Kidney (tissue), 14 donors: ENCODE data around the gene HOXC4. TPM values are rescaled to one million over a fixed set of nuclear protein-coding genes. Genes with fewer than 3 reads are reported as not detected.
"Not testable (repeated sequence)": the region's sequence is repeated elsewhere in the genome, so short reads cannot be mapped to it uniquely, and the experiment has no call there.

ENCODE experiments used
- DNase-seq, 5 donors: peaks; one replicate each; pipeline ENCODE4 v3.0.0-alpha.2; 2013 to 2020
- FAIRE-seq: peaks from 2 replicates; lab custom pipeline; 2012; peaks lifted over from hg19 to GRCh38; lab: Jason Lieb, UNC
- H3K27ac ChIP-seq, 2 donors: one replicate each; pipeline ENCODE4 v1.7.0; 2013; ENCODE audit warnings: low read depth in 2 of 2, low read length in 2 of 2, inconsistent platforms in 1 of 2
- H3K27me3 ChIP-seq: one replicate; pipeline ENCODE4 v1.7.1; 2013; ENCODE audit warnings: low read length, inconsistent platforms; ENCODE audit not compliant: control insufficient read depth, insufficient read depth
- H3K36me3 ChIP-seq, 3 donors: one replicate each; pipeline versions ENCODE4 v1.7.0 to v1.7.1; 2013; ENCODE audit warnings: low read length in 3 of 3, control low read depth in 1 of 3, inconsistent platforms in 1 of 3; ENCODE audit not compliant: insufficient read depth in 3 of 3, control insufficient read depth in 2 of 3
- H3K4me1 ChIP-seq, 3 donors: one replicate each; pipeline versions ENCODE4 v1.7.0 to v1.7.1; 2013; ENCODE audit warnings: low read length in 3 of 3, inconsistent platforms in 1 of 3, low read depth in 1 of 3; ENCODE audit not compliant: control insufficient read depth in 2 of 3, insufficient read depth in 2 of 3
- H3K4me3 ChIP-seq, 3 donors: one replicate each; pipeline versions ENCODE4 v1.7.0 to v1.8.1; 2013; ENCODE audit warnings: low read length in 3 of 3, control low read depth in 1 of 3, inconsistent platforms in 1 of 3
- H3K9ac ChIP-seq, 3 donors: one replicate each; pipeline versions ENCODE4 v1.7.0 to v1.7.1; 2013; ENCODE audit warnings: low read length in 3 of 3, control low read depth in 1 of 3, inconsistent platforms in 1 of 3
- H3K9me3 ChIP-seq, 3 donors: one replicate each; pipeline versions ENCODE4 v1.7.0 to v1.7.1; 2013; ENCODE audit warnings: low read length in 3 of 3, control low read depth in 1 of 3, inconsistent platforms in 1 of 3; ENCODE audit not compliant: control insufficient read depth in 2 of 3, insufficient read depth in 1 of 3
- intact Hi-C: fragments of 100-400 bp; cut with DNase I; formaldehyde crosslinking; loops from one replicate; pipeline ENCODE4 v1.11.1; 2022
- polyA plus RNA-seq: library from polyadenylated mRNA; stranded (reverse); fragments of 350-450 nt; fragmentation: Illumina TruSeq; extraction: RNeasy Lipid Tissue Mini Kit (QIAGEN cat#74804); gene quantifications from one replicate; pipeline ENCODE4 v1.2.3, GENCODE V29; 2014; ENCODE audit warnings: low read depth, low replicate concordance; ENCODE audit not compliant: insufficient read depth
- total RNA-seq: library from RNA; stranded (reverse); fragmentation: NEBNext Ultra II Directional; extraction: Animal tissue kit (Norgen Biotek cat#: 25700); gene quantifications from one replicate; pipeline ENCODE4 v1.2.1, GENCODE V29; 2021
- TF ChIP-seq, protein P1 (sequence below): IDR thresholded peaks from 3 replicates; pipeline ENCODE4 v1.5.1; 2012; ENCODE audit warnings: mild to moderate bottlenecking, moderate library complexity, borderline replicate concordance; ENCODE audit not compliant: insufficient read depth; ENCODE audit errors: extremely low read depth
- donor health status: control.
- donor health status: control.
- donor health status: control.
- donor health status: control.
- donor health status: control.
- donor health status: DM: yes; HTN: yes; CAD: no.
- donor health status: Normal renal cell carcinoma (clear cell type).

HOXC4 gene
- total and polyA plus RNA-seq, 2 donors from 2014 or later: 13.9 to 24.5 TPM

DNA sequence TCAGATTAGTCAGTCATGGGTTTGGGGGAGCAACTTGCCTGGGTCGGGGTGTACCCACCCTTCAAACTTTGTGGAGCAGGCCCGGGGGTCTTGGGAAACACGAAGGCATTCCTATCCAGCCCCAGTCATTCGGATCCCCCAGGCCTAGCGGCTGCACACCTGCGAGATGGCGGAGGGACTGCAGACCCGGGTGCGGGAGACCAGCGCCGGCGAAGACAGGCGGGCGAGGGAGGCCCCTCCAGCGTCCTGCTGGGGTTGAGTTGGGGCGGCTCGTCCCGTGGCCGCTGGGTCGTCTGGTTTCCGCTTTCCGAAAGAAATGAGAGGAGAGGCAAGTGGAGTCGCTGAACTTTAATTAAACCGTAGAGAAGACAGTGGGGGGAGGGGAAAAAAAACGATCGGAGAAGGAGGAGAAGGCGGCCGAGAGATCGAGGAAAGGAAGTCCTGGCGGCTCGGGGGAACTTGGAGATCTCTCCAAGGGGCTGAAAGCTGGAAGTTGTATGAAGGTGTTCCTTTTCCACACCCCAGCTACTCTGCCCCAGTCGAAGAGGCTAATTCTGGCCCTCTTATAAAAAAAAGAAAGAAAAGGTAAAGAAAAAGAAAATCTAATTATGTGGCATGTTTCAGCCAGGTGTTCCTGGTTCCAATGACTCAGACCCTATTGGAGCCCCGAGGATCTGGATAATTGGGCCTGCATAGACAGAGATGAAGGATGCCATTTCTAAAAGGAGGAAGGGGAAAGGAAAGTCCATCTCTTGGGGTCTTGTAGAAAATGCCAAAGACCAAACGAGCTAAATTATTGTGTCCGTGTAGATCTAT, 28.2 kb downstream of the HOXC4 start:
- H3K9me3 ChIP-seq, H3K36me3 ChIP-seq, H3K4me1 ChIP-seq, FAIRE-seq, H3K27me3 ChIP-seq, intact Hi-C loops: not testable (repeated sequence)
- Histone ChIP-seq H3K9ac (peak overlapping the region in 1 of 3 donors; percentile 61), H3K4me3 (peak overlapping the region in 2 of 3 donors; percentile 39 to 46), H3K27ac (peak overlapping the region; percentile 78 to 85)
- peak; percentile 69 to 89 (median 78) for DNase-seq

DNA sequence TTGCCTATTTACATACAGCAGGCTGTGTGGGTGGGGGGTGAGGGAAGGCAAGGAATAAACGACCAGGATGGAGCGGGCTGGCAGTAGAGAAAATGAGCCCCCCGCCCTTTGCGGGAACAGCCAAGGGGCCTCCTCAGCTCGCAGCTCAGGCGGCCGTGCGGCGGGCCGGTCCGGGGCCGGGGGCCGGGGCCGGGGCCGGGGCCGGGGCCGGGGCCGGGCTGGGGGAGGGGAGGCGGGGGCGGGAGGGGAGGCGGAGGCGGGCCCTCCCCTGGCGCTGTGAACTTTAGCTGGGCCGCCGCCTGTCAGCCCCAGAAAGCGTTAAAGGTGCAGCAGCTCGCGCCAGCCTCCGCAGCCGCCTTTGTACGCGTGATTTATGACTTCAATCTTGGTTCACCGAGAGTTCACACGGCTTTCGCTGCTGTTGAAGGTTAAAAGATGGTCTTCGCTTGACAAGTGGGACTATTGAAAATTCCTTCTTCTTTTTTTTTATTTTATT, 28.8 kb downstream of the HOXC4 start:
- Histone ChIP-seq H3K27ac (peak overlapping the region; percentile 78 to 85), H3K4me3 (peak overlapping the region in 2 of 3 donors; percentile 39 to 46), H3K9ac (peak overlapping the region in 1 of 3 donors; percentile 61), H3K9me3 (no peaks in the 10 kb centered on the region), H3K27me3 (no peaks in the 10 kb centered on the region), H3K36me3 (no peaks in the 10 kb centered on the region), H3K4me1 (peaks cover 0 to 2% (median 0%) of the 10 kb centered on the region in 3 donors)
- FAIRE-seq: no peak
- intact Hi-C loops: no loop called here
- TF ChIP-seq, protein P1, sequence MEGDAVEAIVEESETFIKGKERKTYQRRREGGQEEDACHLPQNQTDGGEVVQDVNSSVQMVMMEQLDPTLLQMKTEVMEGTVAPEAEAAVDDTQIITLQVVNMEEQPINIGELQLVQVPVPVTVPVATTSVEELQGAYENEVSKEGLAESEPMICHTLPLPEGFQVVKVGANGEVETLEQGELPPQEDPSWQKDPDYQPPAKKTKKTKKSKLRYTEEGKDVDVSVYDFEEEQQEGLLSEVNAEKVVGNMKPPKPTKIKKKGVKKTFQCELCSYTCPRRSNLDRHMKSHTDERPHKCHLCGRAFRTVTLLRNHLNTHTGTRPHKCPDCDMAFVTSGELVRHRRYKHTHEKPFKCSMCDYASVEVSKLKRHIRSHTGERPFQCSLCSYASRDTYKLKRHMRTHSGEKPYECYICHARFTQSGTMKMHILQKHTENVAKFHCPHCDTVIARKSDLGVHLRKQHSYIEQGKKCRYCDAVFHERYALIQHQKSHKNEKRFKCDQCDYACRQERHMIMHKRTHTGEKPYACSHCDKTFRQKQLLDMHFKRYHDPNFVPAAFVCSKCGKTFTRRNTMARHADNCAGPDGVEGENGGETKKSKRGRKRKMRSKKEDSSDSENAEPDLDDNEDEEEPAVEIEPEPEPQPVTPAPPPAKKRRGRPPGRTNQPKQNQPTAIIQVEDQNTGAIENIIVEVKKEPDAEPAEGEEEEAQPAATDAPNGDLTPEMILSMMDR: no peak
- peak; percentile 87 to 96 (median 94) for DNase-seq

DNA sequence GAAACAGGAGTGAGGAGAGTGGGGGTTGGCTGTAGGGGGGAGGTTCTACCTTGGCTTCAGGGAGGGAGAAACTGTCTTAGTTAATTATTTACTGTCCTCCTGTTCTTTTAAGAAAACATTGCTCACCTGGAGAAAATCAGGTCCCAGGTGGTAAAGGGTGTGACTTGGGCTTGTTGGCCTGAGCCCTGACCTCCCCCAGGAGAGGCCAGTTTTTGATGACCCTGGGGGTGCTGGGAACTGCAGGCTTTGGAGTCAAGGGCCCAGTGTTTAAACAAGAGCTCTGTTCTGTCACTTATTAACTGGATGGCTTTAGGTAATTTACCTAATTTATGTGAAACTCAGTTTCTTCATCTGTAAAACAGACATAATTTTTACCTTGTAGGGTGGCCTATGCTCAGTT, 34.4 kb downstream of the HOXC4 start:
- H3K9ac ChIP-seq, H3K9me3 ChIP-seq, H3K4me3 ChIP-seq, H3K4me1 ChIP-seq, intact Hi-C loops, FAIRE-seq, H3K36me3 ChIP-seq, H3K27ac ChIP-seq, H3K27me3 ChIP-seq: not testable (repeated sequence)
- peak in 1 of 5 donors; percentile 81 for DNase-seq

DNA sequence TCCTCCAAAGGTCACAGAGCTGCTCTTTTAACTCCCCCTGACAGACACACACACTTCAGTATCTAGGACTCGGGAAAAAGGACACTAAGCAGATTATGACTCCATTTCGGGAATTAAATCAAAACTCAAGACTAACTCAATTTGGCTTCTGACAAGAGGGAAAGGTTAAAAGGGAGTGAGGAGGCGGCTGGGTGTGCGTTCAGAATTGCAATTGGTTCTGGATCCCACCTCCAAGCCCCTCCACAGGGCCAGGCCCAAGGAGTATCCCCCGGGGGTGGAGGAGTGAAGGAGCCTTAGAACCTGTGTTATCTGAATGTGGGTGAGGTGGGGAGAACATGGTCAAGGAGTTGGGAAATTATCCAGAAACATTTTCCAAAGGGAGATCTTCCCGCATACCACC, 35.8 kb downstream of the HOXC4 start:
- H3K4me3 ChIP-seq, H3K4me1 ChIP-seq, H3K9ac ChIP-seq, H3K36me3 ChIP-seq, H3K27ac ChIP-seq, intact Hi-C loops, H3K9me3 ChIP-seq, H3K27me3 ChIP-seq, FAIRE-seq, DNase-seq: not testable (repeated sequence)

DNA sequence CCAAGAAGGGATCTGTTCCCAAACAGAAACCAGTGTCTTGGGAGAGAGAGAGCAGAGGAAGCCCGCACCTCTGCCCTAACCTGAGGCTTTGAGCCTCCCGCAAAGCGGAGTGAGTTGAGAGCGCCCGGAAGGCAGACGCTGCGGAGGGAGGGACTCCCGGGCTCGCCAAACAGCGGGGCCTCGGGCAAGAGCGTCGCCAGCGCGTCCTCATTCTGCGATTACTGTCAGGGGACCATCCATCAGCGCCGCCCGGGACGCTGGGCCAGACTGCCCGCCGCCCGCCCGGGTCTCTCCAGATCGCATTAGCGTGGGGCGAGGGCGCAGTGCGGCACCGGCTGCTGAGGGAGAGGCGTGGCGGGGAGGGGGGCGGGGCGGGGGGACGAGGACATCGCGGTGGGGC, 36.7 kb downstream of the HOXC4 start:
- H3K9me3 ChIP-seq, intact Hi-C loops, H3K4me1 ChIP-seq, H3K27ac ChIP-seq, H3K4me3 ChIP-seq, H3K27me3 ChIP-seq, H3K9ac ChIP-seq, H3K36me3 ChIP-seq, FAIRE-seq: not testable (repeated sequence)
- DNase-seq: peak; percentile 70 to 86 (median 77)

DNA sequence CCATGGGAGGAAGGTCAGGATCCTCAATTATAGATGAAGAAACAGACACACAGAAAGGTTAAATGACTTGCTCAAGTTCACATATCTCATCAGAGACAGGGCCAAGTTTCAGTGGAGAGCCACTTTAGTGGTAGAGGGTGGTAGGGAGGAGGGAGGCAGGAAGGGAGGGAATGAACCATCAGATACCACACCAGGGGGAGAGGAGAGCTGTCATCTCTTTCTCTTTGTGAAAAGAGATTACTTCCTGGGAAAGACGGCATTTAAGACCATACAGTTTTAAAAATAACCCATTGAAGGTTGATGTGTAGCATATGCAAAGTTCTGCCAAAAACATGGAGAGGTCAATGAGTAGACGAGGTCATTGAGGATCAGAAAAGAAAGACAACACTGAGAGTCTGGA, 39.3 kb downstream of the HOXC4 start:
- H3K27ac ChIP-seq, H3K27me3 ChIP-seq, H3K4me1 ChIP-seq, H3K36me3 ChIP-seq, intact Hi-C loops, DNase-seq, H3K9ac ChIP-seq, H3K9me3 ChIP-seq, H3K4me3 ChIP-seq, FAIRE-seq: not testable (repeated sequence)

DNA sequence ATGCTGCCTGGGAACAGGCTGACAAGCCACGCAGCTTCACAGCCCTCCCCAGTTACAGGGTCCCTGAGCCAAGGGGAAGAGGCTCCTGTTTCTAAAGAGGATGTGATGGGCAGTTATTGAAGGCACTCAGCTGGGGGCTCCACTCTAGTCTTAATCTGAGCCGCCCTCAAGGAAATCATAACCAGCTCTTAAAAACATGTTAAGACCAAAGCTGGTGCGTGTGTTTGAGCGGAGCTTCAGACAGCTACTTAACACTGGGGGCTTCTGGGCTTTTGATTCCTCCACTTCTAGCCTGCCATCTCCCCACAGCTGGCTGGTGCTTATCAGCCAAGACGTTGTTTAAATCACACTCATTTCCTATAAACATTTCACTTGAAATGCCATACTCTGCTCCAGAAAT, 42.3 kb downstream of the HOXC4 start:
- H3K27ac ChIP-seq, H3K9me3 ChIP-seq, H3K4me3 ChIP-seq, H3K9ac ChIP-seq, FAIRE-seq, H3K36me3 ChIP-seq, H3K27me3 ChIP-seq, intact Hi-C loops, H3K4me1 ChIP-seq, DNase-seq: not testable (repeated sequence)
